Raji (cell line): ENCODE measurements around the gene E2F2.

Source experiments
- POLR2A ChIP-seq: IDR thresholded peaks from 2 replicates; pipeline ENCODE4 v1.6.1; 2011; ENCODE audit warnings: low read depth, low read length, control low read depth; ENCODE audit not compliant: insufficient read depth

The E2F2 gene

GRCh38 chr1:23492132-23492720 lies 38.8 kb downstream of the E2F2 start:
- no peak for TF ChIP-seq POLR2A

GRCh38 chr1:23489842-23490241 lies 41.2 kb downstream of the E2F2 start:
- TF ChIP-seq POLR2A: no peak

- no peak for TF ChIP-seq POLR2A
Observed at GRCh38 chr1:23485002-23485332, 46.1 kb downstream of the E2F2 start.

GRCh38 chr1:23484253-23485001 lies 46.6 kb downstream of the E2F2 start:
- peak; percentile 88 for TF ChIP-seq POLR2A

- peak; percentile 82 for TF ChIP-seq POLR2A
Observed at GRCh38 chr1:23483321-23484252, 47.4 kb downstream of the E2F2 start, which contains the start of gene ASAP3. TSS of gene ASAP3 (minus strand) at chr1:23484179. CDS start at chr1:23484133, 46 bp downstream.

- TF ChIP-seq POLR2A: no peak
Observed at GRCh38 chr1:23481904-23482303, 49.1 kb downstream of the E2F2 start.

GRCh38 chr1:23481026-23481597 lies 49.9 kb downstream of the E2F2 start:
- no peak for TF ChIP-seq POLR2A

GRCh38 chr1:23480187-23481025 lies 50.6 kb downstream of the E2F2 start:
- TF ChIP-seq POLR2A: peak; percentile 60; the same call in 1 of the 2 replicates

GRCh38 chr1:23479666-23479941 lies 51.4 kb downstream of the E2F2 start:
- no peak for TF ChIP-seq POLR2A

- TF ChIP-seq POLR2A: no peak
Observed at GRCh38 chr1:23478896-23479665, 52.0 kb downstream of the E2F2 start.

GRCh38 chr1:23477359-23478144 lies 53.5 kb downstream of the E2F2 start:
- TF ChIP-seq POLR2A: no peak

GRCh38 chr1:23475641-23476040 lies 55.4 kb downstream of the E2F2 start:
- no peak for TF ChIP-seq POLR2A

- TF ChIP-seq POLR2A: no peak
Observed at GRCh38 chr1:23475134-23475628, 55.9 kb downstream of the E2F2 start.

GRCh38 chr1:23473037-23473800 lies 57.8 kb downstream of the E2F2 start:
- TF ChIP-seq POLR2A: no peak
